Ishikawa (cell line): ENCODE data around the gene SEPTIN5.

Experiments used
- CEBPB ChIP-seq: IDR thresholded peaks from 2 replicates; pipeline ENCODE4 v1.6.1; 2012
- CREB1 ChIP-seq: IDR thresholded peaks from 2 replicates; pipeline ENCODE4 v1.6.1; 2012; ENCODE audit warnings: low read depth
- EGR1 ChIP-seq: IDR thresholded peaks from 2 replicates; pipeline ENCODE4 v1.6.1; 2012
- EP300 ChIP-seq: IDR thresholded peaks from 2 replicates; pipeline ENCODE4 v1.6.1; 2012; ENCODE audit warnings: borderline replicate concordance
- FOXM1 ChIP-seq: IDR thresholded peaks from 2 replicates; pipeline ENCODE4 v1.6.1; 2012; ENCODE audit warnings: low read depth, borderline replicate concordance
- MAX ChIP-seq: IDR thresholded peaks from 2 replicates; pipeline ENCODE4 v1.6.1; 2012
- NFIC ChIP-seq: IDR thresholded peaks from 2 replicates; pipeline ENCODE4 v1.6.1; 2012
- RAD21 ChIP-seq: IDR thresholded peaks from 2 replicates; pipeline ENCODE4 v1.6.1; 2012; ENCODE audit warnings: low read depth
- REST ChIP-seq: IDR thresholded peaks from 2 replicates; pipeline ENCODE4 v1.6.1; 2012; ENCODE audit warnings: low read depth, mild to moderate bottlenecking
- TAF1 ChIP-seq: IDR thresholded peaks from 2 replicates; pipeline ENCODE4 v1.6.1; 2012; ENCODE audit warnings: low read depth, mild to moderate bottlenecking
- TCF12 ChIP-seq: IDR thresholded peaks from 2 replicates; pipeline ENCODE4 v1.6.1; 2012; ENCODE audit warnings: low read depth
- TEAD4 ChIP-seq: IDR thresholded peaks from 2 replicates; pipeline ENCODE4 v1.6.1; 2012
- USF1 ChIP-seq: IDR thresholded peaks from 2 replicates; pipeline ENCODE4 v1.6.1; 2012
- YY1 ChIP-seq: IDR thresholded peaks from 2 replicates; pipeline ENCODE4 v1.6.1; 2012; ENCODE audit warnings: low read depth
- ZBTB7A ChIP-seq: IDR thresholded peaks from 2 replicates; pipeline ENCODE4 v1.6.1; 2012; ENCODE audit warnings: low read depth

SEPTIN5 gene

GRCh38 chr22:19666673-19667593, 47.4 kb upstream of the SEPTIN5 start:
- TF ChIP-seq TEAD4 (no peak), NFIC (no peak), TCF12 (no peak), CEBPB (no peak)

- TF ChIP-seq TEAD4, result no peak
Measured at GRCh38 chr22:19667872-19668740, 46.2 kb upstream of the SEPTIN5 start.

GRCh38 chr22:19668748-19669147, 45.6 kb upstream of the SEPTIN5 start:
- TF ChIP-seq EP300, result no peak
- no peak for TF ChIP-seq FOXM1
- TF ChIP-seq TEAD4, result no peak
- TF ChIP-seq NFIC, result no peak
- no peak for TF ChIP-seq TAF1

- TF ChIP-seq YY1 (no peak), RAD21 (no peak), MAX (no peak), TEAD4 (no peak), TCF12 (no peak), CEBPB (no peak), TAF1 (no peak), EP300 (no peak)
Measured at GRCh38 chr22:19669570-19669969, 44.7 kb upstream of the SEPTIN5 start.

- TF ChIP-seq TEAD4 (no peak), CREB1 (no peak), TAF1 (no peak), EP300 (no peak), USF1 (no peak), MAX (no peak), NFIC (no peak), RAD21 (no peak), REST (no peak), EGR1 (no peak), CEBPB (no peak), ZBTB7A (no peak), FOXM1 (no peak), TCF12 (no peak), YY1 (no peak)
Measured at GRCh38 chr22:19671316-19671715, 43.0 kb upstream of the SEPTIN5 start.

GRCh38 chr22:19672054-19672776, 42.1 kb upstream of the SEPTIN5 start:
- TF ChIP-seq MAX (no peak), FOXM1 (no peak), EGR1 (no peak), USF1 (no peak), YY1 (no peak), CEBPB (no peak), CREB1 (no peak), TCF12 (no peak), NFIC (no peak), TEAD4 (no peak), TAF1 (no peak), RAD21 (no peak), ZBTB7A (no peak)

- TF ChIP-seq YY1 (no peak), RAD21 (no peak), NFIC (no peak), FOXM1 (no peak), EP300 (no peak), REST (no peak), TCF12 (no peak), MAX (no peak), TEAD4 (no peak), CEBPB (no peak), USF1 (no peak), ZBTB7A (no peak), TAF1 (no peak), EGR1 (no peak), CREB1 (no peak)
Measured at GRCh38 chr22:19673660-19674059, 40.6 kb upstream of the SEPTIN5 start.
